ENCODE data around the gene C1orf35.

Gene C1orf35

GRCh38 chr1:228077565-228078330, 25.4 kb downstream of the C1orf35 start:
- no peak for DNase-seq

GRCh38 chr1:228076796-228077430, 26.2 kb downstream of the C1orf35 start:
- no peak for DNase-seq

GRCh38 chr1:228075801-228076271, 27.3 kb downstream of the C1orf35 start:
- no peak for DNase-seq

- no peak for DNase-seq
These were observed 28.0 kb downstream of the C1orf35 start for GRCh38 chr1:228074954-228075730.

- DNase-seq = no peak
These were observed 29.1 kb downstream of the C1orf35 start for GRCh38 chr1:228073857-228074545.

GRCh38 chr1:228073061-228073856, 29.9 kb downstream of the C1orf35 start:
- DNase-seq = no peak

- no peak for DNase-seq
These were observed 30.5 kb downstream of the C1orf35 start for GRCh38 chr1:228072658-228073043.

- DNase-seq = no peak
These were observed 31.1 kb downstream of the C1orf35 start for GRCh38 chr1:228071839-228072657.

- no peak for DNase-seq
These were observed 32.3 kb downstream of the C1orf35 start for GRCh38 chr1:228070851-228071250.

GRCh38 chr1:228070173-228070572, 33.0 kb downstream of the C1orf35 start:
- no peak for DNase-seq

GRCh38 chr1:228068359-228068758, 34.8 kb downstream of the C1orf35 start:
- DNase-seq = no peak

- no peak for DNase-seq
These were observed 36.1 kb downstream of the C1orf35 start for GRCh38 chr1:228066891-228067654.

- DNase-seq = no peak
These were observed 36.7 kb downstream of the C1orf35 start for GRCh38 chr1:228066416-228066815.

- no peak for DNase-seq
These were observed 37.4 kb downstream of the C1orf35 start for GRCh38 chr1:228065543-228066347.

GRCh38 chr1:228064741-228065542, 38.2 kb downstream of the C1orf35 start:
- no peak for DNase-seq

GRCh38 chr1:228064296-228064695, 38.8 kb downstream of the C1orf35 start:
- no peak for DNase-seq

GRCh38 chr1:228063251-228064191, 39.6 kb downstream of the C1orf35 start:
- no peak for DNase-seq
